Activated CD8-positive, alpha-beta memory T cell treated with anti-CD3 and anti-CD28 coated beads, Interleukin-2, amount 10 ng/mL, durations not matched to agents 7 days and 5 days (primary cell): ENCODE measurements around the gene CRACR2A. TPM values are rescaled to one million over a fixed set of nuclear protein-coding genes. Genes with fewer than 3 reads are reported as not detected.

Source experiments
- ATAC-seq: fragments of 150-1000 bp; cut with Tn5 transposase; one replicate; pipeline ENCODE4 v1.10.0; 2021; ENCODE audit warnings: moderate library complexity
- CTCF ChIA-PET: fragments of 350-600 bp; sonication (Branson Sonifier 250); formaldehyde crosslinking; loops from one replicate; lab custom pipeline; 2021; ENCODE audit warnings: antibody characterized with exemption; lab: Charles Lee
- DNase-seq: peaks from one replicate; pipeline ENCODE4 v3.0.0-alpha.2; 2020
- H3K27ac Mint-ChIP-seq: one replicate; pipeline ENCODE4 v1.8.0; 2021; ENCODE audit warnings: mild to moderate bottlenecking, mixed read lengths
- H3K27me3 Mint-ChIP-seq: one replicate; pipeline ENCODE4 v1.8.0; 2021; ENCODE audit warnings: mixed read lengths
- H3K36me3 Mint-ChIP-seq: one replicate; pipeline ENCODE4 v1.8.0; 2021; ENCODE audit warnings: mild to moderate bottlenecking, mixed read lengths
- H3K4me1 Mint-ChIP-seq: one replicate; pipeline ENCODE4 v1.8.0; 2021; ENCODE audit warnings: mixed read lengths
- H3K4me3 Mint-ChIP-seq: one replicate; pipeline ENCODE4 v1.8.0; 2021; ENCODE audit warnings: mild to moderate bottlenecking, moderate library complexity, mixed read lengths
- H3K9me3 Mint-ChIP-seq: one replicate; pipeline ENCODE4 v1.8.0; 2022; ENCODE audit warnings: low read depth, mixed read lengths
- total RNA-seq, 2 experiments: library from RNA; stranded (reverse); gene quantifications; one replicate each; pipeline ENCODE4 v1.2.3, GENCODE V29; 2021

The CRACR2A gene
- total RNA-seq, 2 experiments from 2014 or later: 36.5 to 52.0 TPM

DNA sequence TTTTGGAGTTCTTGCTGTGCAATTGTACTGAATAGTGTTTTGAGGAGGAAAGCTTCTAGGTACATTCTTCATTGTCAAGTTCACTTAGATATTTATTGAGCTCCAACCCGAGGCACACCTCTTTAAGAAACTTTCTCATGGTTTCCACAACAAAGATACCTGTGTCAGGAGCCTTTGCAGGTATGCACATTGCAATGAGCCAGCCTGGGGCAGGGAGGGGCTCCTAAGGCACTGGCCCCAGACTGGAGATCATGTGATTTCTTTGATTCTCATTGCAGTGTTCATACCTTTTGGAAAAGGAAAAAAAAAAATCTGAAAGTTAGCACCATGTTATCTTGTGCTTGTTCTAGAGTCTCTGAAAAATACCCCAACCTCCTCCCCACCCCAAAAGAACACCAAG lies 181.6 kb downstream of the CRACR2A start:
- Mint-ChIP-seq H3K27ac (no peak overlapping the region), H3K27me3 (peaks cover 32% of the 10 kb centered on the region), H3K9me3 (no peaks in the 10 kb centered on the region), H3K36me3 (no peaks in the 10 kb centered on the region), H3K4me3 (no peak overlapping the region), H3K4me1 (peaks cover 2% of the 10 kb centered on the region)
- DNase-seq (no peak), ATAC-seq (no peak)
- CTCF ChIA-PET: no interaction called here

DNA sequence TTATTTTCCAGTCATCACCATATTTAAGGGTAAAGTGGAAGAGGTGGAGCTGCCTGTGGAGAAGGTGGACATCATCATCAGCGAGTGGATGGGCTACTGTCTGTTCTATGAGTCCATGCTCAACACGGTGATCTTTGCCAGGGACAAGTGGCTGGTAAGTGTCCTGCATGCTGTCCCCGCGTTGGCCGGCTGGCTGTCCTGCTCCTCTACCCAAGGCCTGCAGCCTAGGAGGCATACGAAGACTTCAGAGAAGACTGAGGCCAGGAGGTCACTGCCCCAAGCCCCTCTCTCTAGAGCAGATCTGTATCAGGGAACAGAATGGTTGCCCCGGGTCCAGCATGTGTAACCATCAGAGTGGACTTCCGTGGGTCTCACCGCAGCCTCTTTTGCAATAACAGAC lies 184.2 kb downstream of the CRACR2A start:
- no peak for ATAC-seq
- H3K27me3 Mint-ChIP-seq: peaks cover 37% of the 10 kb centered on the region
- DNase-seq: no peak
- H3K4me3 Mint-ChIP-seq: no peak overlapping the region
- H3K4me1 Mint-ChIP-seq: peaks cover 2% of the 10 kb centered on the region
- no peak overlapping the region for H3K27ac Mint-ChIP-seq
- H3K36me3 Mint-ChIP-seq: no peaks in the 10 kb centered on the region
- no peaks in the 10 kb centered on the region for H3K9me3 Mint-ChIP-seq
- CTCF ChIA-PET: no interaction called here

DNA sequence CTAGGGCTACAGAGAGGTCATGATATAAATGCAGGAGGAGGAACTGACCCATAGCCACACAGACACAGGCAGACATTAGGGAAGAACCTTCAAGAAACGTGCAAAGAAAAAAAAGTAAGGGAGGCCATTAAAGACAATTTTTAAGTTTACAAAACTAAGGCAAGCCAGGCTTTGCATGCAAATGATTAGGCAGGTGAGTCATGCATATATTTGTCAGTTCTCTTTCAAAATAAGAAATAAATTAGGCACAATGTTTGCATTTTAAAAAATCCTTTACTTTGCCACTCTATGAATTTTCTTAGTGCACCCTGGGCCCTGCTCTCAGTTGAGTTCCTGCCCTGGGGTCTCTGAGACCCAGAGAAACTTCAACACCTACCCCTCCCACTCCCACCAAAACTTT lies 186.9 kb downstream of the CRACR2A start:
- DNase-seq (no peak), ATAC-seq (no peak)
- Mint-ChIP-seq H3K27ac (no peak overlapping the region), H3K9me3 (no peaks in the 10 kb centered on the region), H3K4me3 (no peak overlapping the region), H3K36me3 (no peaks in the 10 kb centered on the region), H3K4me1 (peaks cover 2% of the 10 kb centered on the region), H3K27me3 (peaks cover 21% of the 10 kb centered on the region)
- CTCF ChIA-PET: interaction anchor here (1.8 kb wide), 1 partner anchor 13 kb away, joined by 4 read pairs; no protein-coding TSS in a partner anchor

Other genes starting within 250 kb of the CRACR2A start
- 10 to 100 TPM; 15.9 to 29.7 TPM for gene PARP11, start 120.3 kb upstream of the CRACR2A start, total RNA-seq